ENCODE data around the gene TRIM46.

- TF ChIP-seq CTCF (IDR thresholded peaks at IDR 0.05; ENCODE audit: low read length) (no peak), EZH2phosphoT487 (IDR thresholded peaks at IDR 0.05; ENCODE audit: low read length) (no peak)
Measured at GRCh38 chr1:155198547-155198906, 24.9 kb downstream of the TRIM46 start.
